ENCODE data around the gene HHAT. TPM values are rescaled to one million over a fixed set of nuclear protein-coding genes. Genes with fewer than 3 reads are reported as not detected.

Gene HHAT
- total RNA-seq, 4 donors from 2014 or later, result 4.8 to 5.9 (median 5.3) TPM

GRCh38 chr1:210291786-210292230 is 36.9 kb upstream of the HHAT start:
- Histone ChIP-seq H3K27ac (peak overlapping the region in 2 of 4 donors; percentile 63 to 86), H3K27me3 (no peaks in the 10 kb centered on the region), H3K4me1 (peaks cover 0 to 52% (median 14%) of the 10 kb centered on the region in 4 donors), H3K9me3 (no peaks in the 10 kb centered on the region), H3K4me3 (peak overlapping the region; percentile 23 to 56 (median 40)), H3K36me3 (no peaks in the 10 kb centered on the region)
- 17 to 20% methylated on average over 9 of the region's 9 CpGs for WGBS, 2 donors
- peak in 1 of 2 donors; percentile 10 for DNase-seq (ENCODE audit: low spot score in 2 of 2)
- TF ChIP-seq CTCF (IDR thresholded peaks at IDR 0.05) (no peak), POLR2A (IDR thresholded peaks at IDR 0.05) (no peak), EP300 (IDR thresholded peaks at IDR 0.05) (no peak)

- peaks cover 0 to 52% (median 14%) of the 10 kb centered on the region in 4 donors for H3K4me1 ChIP-seq
- no peaks in the 10 kb centered on the region for H3K27me3 ChIP-seq
- TF ChIP-seq CTCF (IDR thresholded peaks at IDR 0.05), result peak in 4 of 5 experiments; percentile 5 to 21 (median 16)
- TF ChIP-seq POLR2A (IDR thresholded peaks at IDR 0.05), result no peak
- H3K4me3 ChIP-seq, result peak overlapping the region; percentile 23 to 56 (median 40)
- WGBS, 2 donors, result 2 to 6% methylated on average over 41 of the region's 56 CpGs
- peak overlapping the region; percentile 47 to 86 (median 63) for H3K27ac ChIP-seq
- DNase-seq (ENCODE audit: low spot score in 2 of 2), result peak in 1 of 2 donors; percentile 13
- H3K36me3 ChIP-seq, result no peaks in the 10 kb centered on the region
- H3K9me3 ChIP-seq, result no peaks in the 10 kb centered on the region
Measured at GRCh38 chr1:210292231-210292871, 36.4 kb upstream of the HHAT start.

DNA sequence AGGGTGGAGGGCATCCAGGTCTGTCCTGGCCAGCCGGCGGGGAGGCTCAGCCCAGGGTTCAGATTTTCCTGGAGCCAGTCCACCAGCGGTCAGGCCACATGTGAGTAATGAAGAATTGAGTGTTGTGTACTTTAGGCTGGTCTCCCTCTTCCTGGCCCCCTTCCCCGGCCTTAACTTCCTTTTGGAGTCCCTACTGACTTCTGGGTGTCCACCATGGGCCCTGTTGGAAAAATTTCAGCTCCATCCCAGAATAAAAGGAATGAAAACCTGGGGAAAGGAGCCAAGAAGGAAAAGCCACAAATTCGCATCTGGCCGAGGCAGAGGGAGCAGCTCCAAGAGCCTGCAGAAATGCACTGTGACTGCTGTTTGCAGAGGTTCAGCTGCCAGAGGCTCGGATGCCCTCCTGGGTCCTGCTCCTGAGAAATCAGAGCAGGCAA is 35.5 kb upstream of the HHAT start:
- Histone ChIP-seq H3K27me3 (no peaks in the 10 kb centered on the region), H3K9me3 (no peaks in the 10 kb centered on the region), H3K27ac (peak overlapping the region in 3 of 4 donors; percentile 63 to 86 (median 63)), H3K36me3 (no peaks in the 10 kb centered on the region), H3K4me3 (peak overlapping the region in 3 of 4 donors; percentile 23 to 56 (median 43)), H3K4me1 (peaks cover 0 to 52% (median 14%) of the 10 kb centered on the region in 4 donors)
- DNase-seq (ENCODE audit: low spot score in 2 of 2), result peak; percentile 45 to 61
- TF ChIP-seq CTCF (IDR thresholded peaks at IDR 0.05) (no peak), POLR2A (IDR thresholded peaks at IDR 0.05) (no peak), EP300 (IDR thresholded peaks at IDR 0.05) (peak in 1 of 2 donors; percentile 12)
- 29 to 40% methylated on average over 7 of the region's 7 CpGs for WGBS, 2 donors

GRCh38 chr1:210294999-210295745 is 33.5 kb upstream of the HHAT start:
- Histone ChIP-seq H3K27ac (peak overlapping the region in 2 of 4 donors; percentile 25 to 52), H3K9me3 (no peaks in the 10 kb centered on the region), H3K27me3 (no peaks in the 10 kb centered on the region), H3K4me1 (peaks cover 0 to 52% (median 14%) of the 10 kb centered on the region in 4 donors), H3K4me3 (no peak overlapping the region), H3K36me3 (no peaks in the 10 kb centered on the region)
- peak in 1 of 2 donors; percentile 12 for DNase-seq (ENCODE audit: low spot score in 2 of 2)
- TF ChIP-seq CTCF (IDR thresholded peaks at IDR 0.05) (no peak), POLR2A (IDR thresholded peaks at IDR 0.05) (no peak), EP300 (IDR thresholded peaks at IDR 0.05) (no peak)
- 44 to 47% methylated on average over 10 of the region's 10 CpGs for WGBS, 2 donors

- no peak for TF ChIP-seq EP300 (IDR thresholded peaks at IDR 0.05)
- TF ChIP-seq CTCF (IDR thresholded peaks at IDR 0.05), result no peak
- no peak for TF ChIP-seq POLR2A (IDR thresholded peaks at IDR 0.05)
- Histone ChIP-seq H3K27me3 (no peaks in the 10 kb centered on the region), H3K27ac (no peak overlapping the region), H3K4me3 (no peak overlapping the region), H3K4me1 (peaks cover 0 to 57% (median 15%) of the 10 kb centered on the region in 4 donors), H3K9me3 (no peaks in the 10 kb centered on the region), H3K36me3 (no peaks in the 10 kb centered on the region)
- 95 to 96% methylated on average over 3 of the region's 3 CpGs for WGBS, 2 donors
- DNase-seq (ENCODE audit: low spot score in 2 of 2), result no peak
Measured at GRCh38 chr1:210296682-210297081, 32.0 kb upstream of the HHAT start.
